SH-SY5Y (cell line): ENCODE results near the gene AK8.

Experiments used
- GATA2 ChIP-seq: IDR thresholded peaks from 2 replicates; pipeline ENCODE4 v1.6.1; 2011; ENCODE audit warnings: mild to moderate bottlenecking, low read depth, low read length
- GATA3 ChIP-seq: IDR thresholded peaks from 2 replicates; pipeline ENCODE4 v1.6.1; 2011; ENCODE audit warnings: low read depth, mild to moderate bottlenecking, low read length, moderate library complexity

- no peak for TF ChIP-seq GATA2
- TF ChIP-seq GATA3, result no peak
Measured at GRCh38 chr9:132823370-132824145, 54.5 kb downstream of the AK8 start.
